A549 (cell line): ENCODE data around the gene HES6.

ENCODE experiments used
- CTCF ChIP-seq: fragments of >200 bp; sonication (Bioruptor Twin); formaldehyde crosslinking; IDR thresholded peaks from 3 replicates; pipeline ENCODE4 v1.5.1; 2016
- EP300 ChIP-seq, 2 experiments: fragments of >200 bp; sonication (Bioruptor Twin); formaldehyde crosslinking; IDR thresholded peaks; 2 replicates in 1 of 2; 3 replicates in 1 of 2; pipeline ENCODE4 v1.6.1; 2016 to 2017
- POLR2A ChIP-seq: IDR thresholded peaks from 2 replicates; pipeline ENCODE4 v1.6.1; 2012; ENCODE audit warnings: mild to moderate bottlenecking, low read length
- ZC3H11A ChIP-seq: fragments of 450-650 bp; IDR thresholded peaks from 2 replicates; pipeline ENCODE4 v1.6.1; 2014; ENCODE audit warnings: antibody characterized with exemption, mild to moderate bottlenecking

GRCh38 chr2:238238311-238238765 is 1.5 kb downstream of the HES6 start:
- TF ChIP-seq CTCF, result no peak
- TF ChIP-seq EP300 (IDR thresholded peaks at IDR 0.05), result no peak
- no peak for TF ChIP-seq ZC3H11A
- TF ChIP-seq POLR2A, result no peak
